Fibroblast of pulmonary artery (primary cell): ENCODE results near the gene CTDSP1.

ENCODE experiments used
- DNase-seq: peaks from one replicate; pipeline ENCODE4 v3.0.0-alpha.2; 2010; ENCODE audit warnings: low read depth
- H3K4me3 ChIP-seq: replicated peaks from 2 replicates; pipeline ENCODE4 v1.5.1; 2011; ENCODE audit warnings: low read depth, mild to moderate bottlenecking, control low read depth, low read length, moderate library complexity
- CTCF ChIP-seq: IDR thresholded peaks from 2 replicates; pipeline ENCODE4 v1.5.1; 2011; ENCODE audit warnings: mild to moderate bottlenecking, control low read depth, low read length, inconsistent platforms; ENCODE audit errors: missing control alignments

CTDSP1 gene

GRCh38 chr2:218425531-218425930, 25.9 kb downstream of the CTDSP1 start:
- DNase-seq, result no peak
- no peak for TF ChIP-seq CTCF
- no peak overlapping the region for H3K4me3 ChIP-seq

- DNase-seq, result no peak
- TF ChIP-seq CTCF, result no peak
- no peak overlapping the region for H3K4me3 ChIP-seq
Measured at GRCh38 chr2:218427741-218428140, 28.1 kb downstream of the CTDSP1 start.

GRCh38 chr2:218428846-218429558, 29.3 kb downstream of the CTDSP1 start:
- no peak for DNase-seq
- no peak overlapping the region for H3K4me3 ChIP-seq
- no peak for TF ChIP-seq CTCF

GRCh38 chr2:218429911-218430692, 30.4 kb downstream of the CTDSP1 start:
- no peak for TF ChIP-seq CTCF
- no peak overlapping the region for H3K4me3 ChIP-seq
- no peak for DNase-seq

- H3K4me3 ChIP-seq, result no peak overlapping the region
- no peak for DNase-seq
- no peak for TF ChIP-seq CTCF
Measured at GRCh38 chr2:218430721-218431120, 31.1 kb downstream of the CTDSP1 start.

GRCh38 chr2:218431878-218432277, 32.2 kb downstream of the CTDSP1 start:
- no peak for DNase-seq
- TF ChIP-seq CTCF, result no peak
- no peak overlapping the region for H3K4me3 ChIP-seq
